HG03558 (cell line): ENCODE results near the gene POLR2J.
"Not testable (repeated sequence)": the region's sequence is repeated elsewhere in the genome, so short reads cannot be mapped to it uniquely, and the experiment has no call there.

Experiments used
- ATAC-seq: cut with Tn5 transposase; IDR thresholded peaks from one replicate; pipeline ENCODE4 v1.9.1; 2021; ENCODE audit warnings: moderate number of reproducible peaks; ENCODE audit not compliant: unreplicated experiment; ENCODE audit errors: extremely low read depth

The POLR2J gene

GRCh38 chr7:102496861-102497260 is 18.1 kb upstream of the POLR2J start:
- ATAC-seq: not testable (repeated sequence)

- peak; percentile 51 for ATAC-seq
Observed at GRCh38 chr7:102494473-102495149, 15.9 kb upstream of the POLR2J start.

- not testable (repeated sequence) for ATAC-seq
Observed at GRCh38 chr7:102494026-102494425, 15.3 kb upstream of the POLR2J start.

- not testable (repeated sequence) for ATAC-seq
Observed at GRCh38 chr7:102493220-102493935, 14.7 kb upstream of the POLR2J start.

GRCh38 chr7:102490529-102491075 is 11.9 kb upstream of the POLR2J start:
- ATAC-seq: not testable (repeated sequence)

- not testable (repeated sequence) for ATAC-seq
Observed at GRCh38 chr7:102484317-102484716, 5.6 kb upstream of the POLR2J start.

GRCh38 chr7:102481962-102482361 is 3.2 kb upstream of the POLR2J start:
- not testable (repeated sequence) for ATAC-seq

- ATAC-seq: not testable (repeated sequence)
Observed at GRCh38 chr7:102479982-102480637, 1.4 kb upstream of the POLR2J start.

- peak; percentile 13 for ATAC-seq
Observed at GRCh38 chr7:102479209-102479584, 475 bp upstream of the POLR2J start.

GRCh38 chr7:102474736-102475435 is 3.8 kb downstream of the POLR2J start:
- ATAC-seq: not testable (repeated sequence)

GRCh38 chr7:102474116-102474515 is 4.6 kb downstream of the POLR2J start:
- ATAC-seq: not testable (repeated sequence)

GRCh38 chr7:102473271-102473991 is 5.3 kb downstream of the POLR2J start:
- no peak for ATAC-seq

GRCh38 chr7:102472126-102473041 is 6.3 kb downstream of the POLR2J start:
- ATAC-seq: no peak

GRCh38 chr7:102471791-102472125 is 7.0 kb downstream of the POLR2J start:
- ATAC-seq: no peak

GRCh38 chr7:102469972-102470825 is 8.5 kb downstream of the POLR2J start:
- no peak for ATAC-seq

GRCh38 chr7:102469351-102469971 is 9.3 kb downstream of the POLR2J start:
- no peak for ATAC-seq
